IMR-90 (cell line): ENCODE data around the gene PMAIP1. TPM values are rescaled to one million over a fixed set of nuclear protein-coding genes. Genes with fewer than 3 reads are reported as not detected.

Experiments
- ATAC-seq: fragments of 200-7000 bp; cut with Tn5 transposase; 2 replicates; pipeline ENCODE4 v1.9.1; 2020; ENCODE audit warnings: low read depth, mild to moderate bottlenecking, moderate library complexity
- BruUV-seq: library from RNA; stranded (reverse); fragments of 400-500 nt; replicated peaks from 2 replicates; lab custom pipeline; 2021; lab: Mats Ljungman, UMichigan
- CTCF ChIA-PET: fragments of 300-600 bp; formaldehyde crosslinking; extraction: SDS; loops from one replicate; lab custom pipeline; 2021; ENCODE audit warnings: antibody characterized with exemption; lab: Yijun Ruan, JAX
- POLR2A ChIA-PET: fragments of 300-600 bp; sonication (Branson Sonifier 250); formaldehyde crosslinking; loops from one replicate; lab custom pipeline; 2022; ENCODE audit warnings: antibody characterized with exemption; ENCODE audit not compliant: unreplicated experiment; lab: Charles Lee
- DNase-seq: peaks from one replicate; pipeline ENCODE4 v3.0.0; 2013
- H2AFZ ChIP-seq: replicated peaks from 2 replicates; pipeline ENCODE3; 2013; ENCODE audit warnings: low read length, mild to moderate bottlenecking; ENCODE audit not compliant: poor library complexity
- H2AK5ac ChIP-seq: 2 replicates; pipeline ENCODE4 v1.6.1; 2013; ENCODE audit warnings: low read depth, low read length, inconsistent platforms
- H2AK9ac ChIP-seq: replicated peaks from 2 replicates; pipeline ENCODE3; 2013; ENCODE audit warnings: mild to moderate bottlenecking, low read depth, low read length, moderate library complexity; ENCODE audit not compliant: poor library complexity
- H2BK120ac ChIP-seq: 2 replicates; pipeline ENCODE4 v1.6.1; 2013; ENCODE audit warnings: low read depth, low read length, inconsistent platforms
- H2BK15ac ChIP-seq: 3 replicates; pipeline ENCODE4 v1.6.1; 2013; ENCODE audit warnings: low read depth, low read length, inconsistent platforms
- H2BK20ac ChIP-seq: 2 replicates; pipeline ENCODE4 v1.6.1; 2013; ENCODE audit warnings: low read depth, mild to moderate bottlenecking, inconsistent platforms, low read length, moderate library complexity
- H2BK5ac ChIP-seq: 2 replicates; pipeline ENCODE4 v1.6.1; 2013; ENCODE audit warnings: mild to moderate bottlenecking, low read depth, low read length, inconsistent platforms; ENCODE audit not compliant: poor library complexity, severe bottlenecking
- H3K14ac ChIP-seq: replicated peaks from 2 replicates; pipeline ENCODE4 v1.6.1; 2013; ENCODE audit warnings: low read depth, low read length, inconsistent platforms
- H3K18ac ChIP-seq: 2 replicates; pipeline ENCODE4 v1.6.1; 2013; ENCODE audit warnings: low read depth, low read length, control low read depth
- H3K23ac ChIP-seq: 2 replicates; pipeline ENCODE4 v1.6.1; 2013; ENCODE audit warnings: low read depth, low read length, inconsistent platforms
- H3K27ac ChIP-seq: 2 replicates; pipeline ENCODE4 v1.5.1; 2013; ENCODE audit warnings: mild to moderate bottlenecking, control low read depth, low read length; ENCODE audit not compliant: insufficient read depth
- H3K27me3 ChIP-seq: 2 replicates; pipeline ENCODE4 v1.6.1; 2013; ENCODE audit warnings: low read length; ENCODE audit not compliant: control insufficient read depth, insufficient read depth
- H3K36me3 ChIP-seq: 2 replicates; pipeline ENCODE4 v1.6.1; 2013; ENCODE audit warnings: low read length, mixed read lengths; ENCODE audit not compliant: control insufficient read depth, insufficient read depth
- H3K4ac ChIP-seq: 2 replicates; pipeline ENCODE4 v1.6.1; 2013; ENCODE audit warnings: low read depth, low read length, inconsistent platforms
- H3K4me1 ChIP-seq: 2 replicates; pipeline ENCODE4 v1.6.1; 2013; ENCODE audit warnings: low read length, mixed read lengths; ENCODE audit not compliant: control insufficient read depth, insufficient read depth
- H3K4me2 ChIP-seq: 2 replicates; pipeline ENCODE4 v1.6.1; 2013; ENCODE audit warnings: low read depth, mild to moderate bottlenecking, control low read depth, low read length, moderate library complexity
- H3K4me3 ChIP-seq: 2 replicates; pipeline ENCODE4 v1.5.1; 2013; ENCODE audit warnings: low read depth, mild to moderate bottlenecking, control low read depth, low read length, moderate library complexity; ENCODE audit not compliant: insufficient read depth
- H3K56ac ChIP-seq: 2 replicates; pipeline ENCODE4 v1.6.1; 2013; ENCODE audit warnings: low read length, inconsistent platforms; ENCODE audit not compliant: insufficient read depth; ENCODE audit errors: extremely low read depth
- H3K79me1 ChIP-seq, 2 experiments: 2 replicates each; pipeline ENCODE4 v1.6.1; 2013; ENCODE audit warnings: low read length in 2 of 2, inconsistent platforms in 1 of 2, low read depth in 1 of 2
- H3K9ac ChIP-seq: 2 replicates; pipeline ENCODE4 v1.6.1; 2013; ENCODE audit warnings: low read depth, low read length, control low read depth
- H3K9me1 ChIP-seq: 2 replicates; pipeline ENCODE4 v1.6.1; 2013; ENCODE audit warnings: low read length, inconsistent platforms; ENCODE audit not compliant: insufficient read depth
- H3K9me3 ChIP-seq: 2 replicates; pipeline ENCODE4 v1.6.1; 2013; ENCODE audit warnings: low read length; ENCODE audit not compliant: control insufficient read depth, insufficient read depth
- H4K20me1 ChIP-seq: 2 replicates; pipeline ENCODE4 v1.6.1; 2013; ENCODE audit warnings: low read length, inconsistent platforms; ENCODE audit not compliant: insufficient read depth
- H4K5ac ChIP-seq: 2 replicates; pipeline ENCODE4 v1.6.1; 2013; ENCODE audit warnings: mild to moderate bottlenecking, low read depth, low read length, control low read depth
- H4K8ac ChIP-seq, 2 experiments: 2 replicates each; pipeline ENCODE4 v1.6.1; 2013; ENCODE audit warnings: low read depth in 2 of 2, low read length in 2 of 2, control low read depth in 1 of 2, inconsistent platforms in 1 of 2
- H4K91ac ChIP-seq: 2 replicates; pipeline ENCODE4 v1.6.1; 2013; ENCODE audit warnings: low read depth, low read length, inconsistent platforms; ENCODE audit not compliant: insufficient read depth
- CEBPB ChIP-seq: IDR thresholded peaks from 2 replicates; pipeline ENCODE4 v1.6.1; 2012; ENCODE audit warnings: low read depth, low read length, improper control_type of control experiment
- CTCF ChIP-seq: conservative IDR thresholded peaks from 2 replicates; pipeline ENCODE4 v1.5.1; 2012; ENCODE audit warnings: mild to moderate bottlenecking, low read depth, low read length, improper control_type of control experiment
- MAFK ChIP-seq: IDR thresholded peaks from 2 replicates; pipeline ENCODE4 v1.6.1; 2012; ENCODE audit warnings: low read depth, low read length, improper control_type of control experiment
- MAZ ChIP-seq: IDR thresholded peaks from 2 replicates; pipeline ENCODE4 v1.6.1; 2012; ENCODE audit warnings: low read depth, mild to moderate bottlenecking, low read length, improper control_type of control experiment, moderate library complexity, borderline replicate concordance
- MXI1 ChIP-seq: IDR thresholded peaks from 2 replicates; pipeline ENCODE4 v1.6.1; 2012; ENCODE audit warnings: low read depth, mild to moderate bottlenecking, low read length, moderate library complexity, borderline replicate concordance
- NFE2L2 ChIP-seq: fragments of 150-350 bp; IDR thresholded peaks from 2 replicates; pipeline ENCODE4 v1.6.1; 2016; ENCODE audit warnings: low read depth, mild to moderate bottlenecking, low read length
- POLR2A ChIP-seq: IDR thresholded peaks from 2 replicates; pipeline ENCODE4 v1.6.1; 2012; ENCODE audit warnings: mild to moderate bottlenecking, low read depth, low read length
- RAD21 ChIP-seq: IDR thresholded peaks from 2 replicates; pipeline ENCODE4 v1.6.1; 2012; ENCODE audit warnings: low read length, improper control_type of control experiment
- RFX5 ChIP-seq: IDR thresholded peaks from 2 replicates; pipeline ENCODE4 v1.8.0; 2012; ENCODE audit warnings: low read depth, mild to moderate bottlenecking, low read length, moderate library complexity
- USF2 ChIP-seq: fragments of 150-350 bp; IDR thresholded peaks from 2 replicates; pipeline ENCODE4 v1.6.1; 2017; ENCODE audit warnings: mild to moderate bottlenecking, antibody characterized with exemption, low read length, low read depth
- WGBS, 2 experiments: methylation state at CpG; one replicate each; pipeline versions ENCODE4 v1.1.5 to v1.1.7; 2013; ENCODE audit warnings: missing lambda C conversion rate in 2 of 2; ENCODE audit not compliant: insufficient read length in 1 of 2; ENCODE audit errors: extremely low coverage in 2 of 2; 5-methylcytosine and 5-hydroxymethylcytosine counted together
- dilution Hi-C: fragments of 300-500 bp; cut with HindIII; formaldehyde crosslinking; loops from one replicate; pipeline ENCODE4 v1.14.3; 2018; ENCODE audit warnings: low sequenced_read_pairs; ENCODE audit not compliant: unreplicated experiment
- in situ Hi-C: fragments of 300-500 bp; cut with MboI; formaldehyde crosslinking; loops from 3 replicates; pipeline ENCODE4 v1.14.3; 2019; ENCODE audit warnings: low sequenced_read_pairs, inconsistent platforms, mixed read lengths
- intact Hi-C: fragments of 100-400 bp; cut with micrococcal nuclease; formaldehyde crosslinking; loops from 2 replicates; pipeline ENCODE4 v1.10.0; 2022
- polyA plus RNA-seq, 3 experiments: library from polyadenylated mRNA; depleted of rRNA; stranded (reverse); fragments of >200 nt; gene quantifications; 2 replicates each; pipeline ENCODE4 v1.2.3, GENCODE V29; 2012; ENCODE audit warnings: low replicate concordance in 1 of 3
- total RNA-seq: library from RNA; depleted of rRNA; stranded (reverse); fragments of >200 nt; gene quantifications from 2 replicates; pipeline ENCODE4 v1.2.3, GENCODE V29; 2012

PMAIP1 gene
- total and polyA plus RNA-seq, 2 of the 4 experiments (the other 2 are of a cell fraction): 14.0 to 30.1 TPM

DNA sequence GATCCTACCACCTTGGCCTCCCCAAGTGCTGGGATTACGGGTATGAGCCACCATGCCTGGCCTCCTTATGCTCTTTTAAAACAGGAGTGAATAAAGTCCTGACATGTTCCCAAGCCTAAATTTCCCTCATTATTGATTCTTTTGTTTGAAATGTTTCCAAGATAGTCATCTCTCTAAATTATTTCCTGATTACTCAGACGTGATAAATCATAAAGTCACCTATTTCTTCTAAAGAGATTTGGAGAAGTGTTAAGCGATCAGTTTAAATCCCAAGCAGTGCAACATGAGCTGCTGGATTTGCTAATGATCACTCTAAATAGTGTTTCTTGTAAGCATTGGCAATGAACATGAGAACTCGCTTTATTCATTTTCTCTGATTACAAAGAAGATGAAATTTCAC lies 51.8 kb downstream of the PMAIP1 start:
- Histone ChIP-seq H3K9me1 (peaks cover 2% of the 10 kb centered on the region), H3K36me3 (no peaks in the 10 kb centered on the region), H3K79me1 (no peaks in the 10 kb centered on the region; a peak in 1 of 4 replicates), H3K4me3 (no peak overlapping the region), H3K18ac (no peak overlapping the region), H3K27me3 (no peaks in the 10 kb centered on the region), H2AK5ac (no peak overlapping the region), H2AFZ (no peak overlapping the region), H4K91ac (no peak overlapping the region), H3K23ac (no peak overlapping the region), H3K14ac (0 out of 2 replicates have a peak overlapping the region, but pooled peaks have one; percentile 6), H2BK120ac (no peak overlapping the region), H2BK15ac (0 out of 3 replicates have a peak overlapping the region, but pooled peaks have one; percentile 11), H4K8ac (no peak overlapping the region), H4K20me1 (no peaks in the 10 kb centered on the region), H2BK5ac (no peak overlapping the region), H4K5ac (no peak overlapping the region), H3K4ac (no peak overlapping the region), H3K4me1 (peaks cover 6% of the 10 kb centered on the region; the same call in 1 of the 2 replicates), H3K4me2 (no peak overlapping the region), H2AK9ac (no peak overlapping the region), H3K27ac (no peak overlapping the region), H3K56ac (no peak overlapping the region), H2BK20ac (no peak overlapping the region; the same call in 1 of the 2 replicates), H3K9me3 (no peaks in the 10 kb centered on the region), H3K9ac (no peak overlapping the region)
- dilution Hi-C loops: no loop called here
- ATAC-seq: no peak
- ChIA-PET POLR2A (no interaction called here), CTCF (interaction anchor here (0.7 kb wide), 1 partner anchor 8 kb away, joined by 4 read pairs; no protein-coding TSS in a partner anchor)
- WGBS, 2 experiments: no CpG with 5 or more reads among the region's 4 CpGs
- intact Hi-C loops: loop anchor here (5.0 to 10.0 kb wide), 3 partner anchors 39 to 1783 kb away; no protein-coding TSS in a partner anchor
- no peak for DNase-seq
- in situ Hi-C loops: no loop called here
- TF ChIP-seq USF2 (no peak), MXI1 (no peak), NFE2L2 (no peak), POLR2A (no peak), MAZ (no peak), CTCF (no peak), RAD21 (no peak), CEBPB (no peak), RFX5 (no peak), MAFK (no peak)
- BruUV-seq: no TSS peak
